GM23338 (cell line): ENCODE results near the gene ANKRD53. TPM values are rescaled to one million over a fixed set of nuclear protein-coding genes. Genes with fewer than 3 reads are reported as not detected.

Source experiments
- ATAC-seq: fragments of 200-7000 bp; cut with Tn5 transposase; 3 replicates; pipeline ENCODE4 v1.9.1; 2020
- DNase-seq: peaks from one replicate; pipeline ENCODE4 v3.0.0-alpha.2; 2015; ENCODE audit warnings: low spot score
- H2AFZ ChIP-seq: fragments of 200-600 bp; sonication (generic); 2 replicates; pipeline ENCODE4 v1.8.0; 2016; ENCODE audit warnings: antibody characterized with exemption, mild to moderate bottlenecking, moderate library complexity
- H3F3A ChIP-seq: fragments of 200-600 bp; sonication (generic); replicated peaks from 2 replicates; pipeline ENCODE4 v1.8.0; 2017; ENCODE audit warnings: antibody characterized with exemption, mixed run types, low read depth
- H3K27ac ChIP-seq: fragments of 200-600 bp; sonication (generic); 2 replicates; pipeline ENCODE4 v1.6.1; 2016; ENCODE audit warnings: low read depth
- H3K27me3 ChIP-seq: fragments of 200-600 bp; sonication (generic); 2 replicates; pipeline ENCODE4 v1.8.0; 2016; ENCODE audit warnings: mild to moderate bottlenecking, mixed run types, moderate library complexity; ENCODE audit not compliant: insufficient read depth
- H3K36me3 ChIP-seq: fragments of 200-600 bp; sonication (generic); 2 replicates; pipeline ENCODE4 v1.8.0; 2016; ENCODE audit warnings: mild to moderate bottlenecking; ENCODE audit not compliant: insufficient read depth
- H3K4me1 ChIP-seq: fragments of 200-600 bp; sonication (generic); 2 replicates; pipeline ENCODE4 v1.8.0; 2016; ENCODE audit warnings: mild to moderate bottlenecking, moderate library complexity; ENCODE audit not compliant: insufficient read depth
- H3K4me2 ChIP-seq: fragments of 200-600 bp; sonication (generic); 2 replicates; pipeline ENCODE4 v1.7.1; 2017; ENCODE audit warnings: mixed run types
- H3K4me3 ChIP-seq: fragments of 200-600 bp; sonication (generic); 2 replicates; pipeline ENCODE4 v1.6.1; 2016; ENCODE audit warnings: mixed run types
- H3K79me2 ChIP-seq: fragments of 200-600 bp; sonication (generic); replicated peaks from 2 replicates; pipeline ENCODE4 v1.8.0; 2017; ENCODE audit warnings: mild to moderate bottlenecking; ENCODE audit not compliant: insufficient read depth
- H3K9me2 ChIP-seq: fragments of 200-600 bp; sonication (generic); 2 replicates; pipeline ENCODE4 v1.8.0; 2017; ENCODE audit not compliant: insufficient read depth
- H4K20me1 ChIP-seq: fragments of 200-600 bp; sonication (generic); replicated peaks from 2 replicates; pipeline ENCODE4 v1.8.0; 2017; ENCODE audit warnings: mild to moderate bottlenecking; ENCODE audit not compliant: insufficient read depth
- H3K27ac Mint-ChIP-seq: 2 replicates; pipeline ENCODE4 v1.8.0; 2020; ENCODE audit warnings: inconsistent platforms, mild to moderate bottlenecking, moderate library complexity, mixed read lengths
- H3K27me3 Mint-ChIP-seq: 3 replicates; pipeline ENCODE4 v1.8.0; 2022; ENCODE audit warnings: low read depth, mild to moderate bottlenecking, moderate library complexity, mixed read lengths, inconsistent platforms; ENCODE audit not compliant: insufficient read depth, poor library complexity
- H3K36me3 Mint-ChIP-seq: 3 replicates; pipeline ENCODE4 v1.8.0; 2021; ENCODE audit warnings: low read depth, mild to moderate bottlenecking, inconsistent platforms, moderate library complexity, mixed read lengths
- H3K4me1 Mint-ChIP-seq: 3 replicates; pipeline ENCODE4 v1.8.0; 2020; ENCODE audit warnings: mild to moderate bottlenecking, inconsistent platforms, mixed read lengths
- H3K4me3 Mint-ChIP-seq: 3 replicates; pipeline ENCODE4 v1.8.0; 2021; ENCODE audit warnings: moderate library complexity, mild to moderate bottlenecking, inconsistent platforms, mixed read lengths
- H3K9me3 Mint-ChIP-seq: 3 replicates; pipeline ENCODE4 v1.8.0; 2020; ENCODE audit warnings: moderate library complexity, mild to moderate bottlenecking, inconsistent platforms, mixed read lengths
- CREB1 ChIP-seq: fragments of 250-450 bp; sonication (Bioruptor Pico); IDR thresholded peaks from 2 replicates; pipeline ENCODE4 v1.5.0; 2020; ENCODE audit warnings: low read depth, mild to moderate bottlenecking, moderate library complexity
- EZH2 ChIP-seq: fragments of 200-600 bp; sonication (generic); IDR thresholded peaks from one replicate; pipeline ENCODE4 v1.8.0; 2017; ENCODE audit warnings: antibody characterized with exemption, mild to moderate bottlenecking, low read depth; ENCODE audit not compliant: unreplicated experiment
- NANOG ChIP-seq: IDR thresholded peaks from 2 replicates; pipeline ENCODE4 v1.6.1; 2016; ENCODE audit warnings: antibody characterized with exemption, borderline replicate concordance
- STAT1 ChIP-seq: IDR thresholded peaks from one replicate; pipeline ENCODE4 v1.6.1; 2016; ENCODE audit warnings: antibody characterized with exemption; ENCODE audit not compliant: unreplicated experiment
- polyA plus RNA-seq: library from polyadenylated mRNA; unstranded; fragments of >200 nt; fragmentation: Nextera tagmentation; extraction: Ambion mirVana; gene quantifications from 2 replicates; pipeline ENCODE4 v1.2.1, GENCODE V29; 2016
- total RNA-seq: library from RNA; depleted of rRNA; stranded (reverse); fragments of >200 nt; shearing (Covaris generic); gene quantifications from 2 replicates; pipeline ENCODE4 v1.2.3, GENCODE V29; 2014
- TF ChIP-seq, protein P1 (sequence below), 2 experiments: fragments of 200-600 bp in 1 of 2; sonication (generic) in 1 of 2; conservative IDR thresholded peaks; 2 replicates each; pipeline versions ENCODE4 v1.5.1 to v1.6.1; 2016 to 2017; ENCODE audit warnings: antibody characterized with exemption in 2 of 2, low read depth in 2 of 2, mild to moderate bottlenecking in 2 of 2, moderate library complexity in 1 of 2
- TF ChIP-seq, protein P2 (sequence below): IDR thresholded peaks from one replicate; pipeline ENCODE4 v1.6.1; 2018; ENCODE audit warnings: antibody characterized with exemption; ENCODE audit not compliant: unreplicated experiment
- TF ChIP-seq, protein P3 (sequence below): IDR thresholded peaks from 2 replicates; pipeline ENCODE4 v1.6.1; 2016; ENCODE audit warnings: antibody characterized with exemption

ANKRD53 gene
- total and polyA plus RNA-seq, 2 experiments from 2014 or later = 0.32 to 0.73 TPM

DNA sequence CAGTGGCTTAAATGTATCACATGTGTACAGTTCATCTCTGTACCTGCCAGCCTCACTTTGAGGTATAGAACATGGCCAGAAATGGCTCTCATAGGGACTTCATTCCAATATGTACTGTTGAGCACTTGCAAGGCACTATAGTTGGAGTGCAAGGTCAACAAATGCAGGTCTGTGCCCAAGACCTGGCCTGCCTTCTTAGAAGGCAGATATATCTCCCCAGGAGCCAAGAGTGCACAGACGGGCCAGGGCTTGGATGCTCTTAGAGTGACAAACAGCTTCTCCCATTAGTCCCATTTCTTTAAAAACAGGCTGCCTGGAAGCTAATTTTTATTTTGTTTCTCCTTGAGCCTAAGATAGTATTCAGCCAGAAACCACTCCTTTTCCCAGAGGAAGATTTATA, 9.0 kb downstream of the ANKRD53 start:
- Histone ChIP-seq H3K4me2 (no peak overlapping the region), H3K4me3 (no peak overlapping the region), H3K79me2 (no peaks in the 10 kb centered on the region), H3F3A (no peaks in the 10 kb centered on the region), H4K20me1 (peaks cover 20% of the 10 kb centered on the region), H3K27me3 (no peaks in the 10 kb centered on the region), H2AFZ (no peak overlapping the region), H3K9me2 (no peaks in the 10 kb centered on the region), H3K4me1 (no peaks in the 10 kb centered on the region), H3K27ac (no peak overlapping the region), H3K36me3 (no peaks in the 10 kb centered on the region)
- Mint-ChIP-seq H3K27me3 (peaks cover 9% of the 10 kb centered on the region), H3K4me1 (peaks cover 5% of the 10 kb centered on the region), H3K27ac (no peak overlapping the region), H3K36me3 (peaks cover 24% of the 10 kb centered on the region), H3K9me3 (no peaks in the 10 kb centered on the region), H3K4me3 (no peak overlapping the region)
- no peak for ATAC-seq
- DNase-seq = no peak
- TF ChIP-seq CREB1 (CRISPR knock-in tag) (no peak), EZH2 (no peak), NANOG (no peak), STAT1 (no peak)
- TF ChIP-seq, protein P1, sequence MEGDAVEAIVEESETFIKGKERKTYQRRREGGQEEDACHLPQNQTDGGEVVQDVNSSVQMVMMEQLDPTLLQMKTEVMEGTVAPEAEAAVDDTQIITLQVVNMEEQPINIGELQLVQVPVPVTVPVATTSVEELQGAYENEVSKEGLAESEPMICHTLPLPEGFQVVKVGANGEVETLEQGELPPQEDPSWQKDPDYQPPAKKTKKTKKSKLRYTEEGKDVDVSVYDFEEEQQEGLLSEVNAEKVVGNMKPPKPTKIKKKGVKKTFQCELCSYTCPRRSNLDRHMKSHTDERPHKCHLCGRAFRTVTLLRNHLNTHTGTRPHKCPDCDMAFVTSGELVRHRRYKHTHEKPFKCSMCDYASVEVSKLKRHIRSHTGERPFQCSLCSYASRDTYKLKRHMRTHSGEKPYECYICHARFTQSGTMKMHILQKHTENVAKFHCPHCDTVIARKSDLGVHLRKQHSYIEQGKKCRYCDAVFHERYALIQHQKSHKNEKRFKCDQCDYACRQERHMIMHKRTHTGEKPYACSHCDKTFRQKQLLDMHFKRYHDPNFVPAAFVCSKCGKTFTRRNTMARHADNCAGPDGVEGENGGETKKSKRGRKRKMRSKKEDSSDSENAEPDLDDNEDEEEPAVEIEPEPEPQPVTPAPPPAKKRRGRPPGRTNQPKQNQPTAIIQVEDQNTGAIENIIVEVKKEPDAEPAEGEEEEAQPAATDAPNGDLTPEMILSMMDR (conservative IDR thresholded peaks at IDR 0.05; ENCODE audit: low read depth in 2 of 2) = no peak

DNA sequence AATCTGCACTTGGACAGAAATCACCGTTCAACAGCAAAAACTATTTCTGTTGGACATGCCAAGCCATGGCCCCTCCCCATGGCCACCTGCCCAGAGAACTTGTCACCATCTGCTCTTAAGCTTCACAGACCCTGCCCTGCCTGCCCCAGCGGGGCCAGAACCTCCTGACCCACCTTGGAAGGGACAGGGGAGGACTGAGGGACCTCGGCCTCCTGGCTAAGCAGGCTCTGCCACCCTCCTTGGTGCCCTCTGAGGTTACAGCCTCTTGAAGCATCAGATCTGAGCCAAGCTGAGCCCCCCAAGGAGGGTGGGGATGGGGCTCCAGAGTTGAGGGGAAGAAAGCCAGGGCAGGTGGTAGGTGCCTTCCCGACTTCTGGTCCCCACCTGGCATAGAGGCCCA, 9.7 kb downstream of the ANKRD53 start:
- Mint-ChIP-seq H3K27ac (no peak overlapping the region), H3K27me3 (peaks cover 8% of the 10 kb centered on the region), H3K4me3 (no peak overlapping the region), H3K36me3 (peaks cover 24% of the 10 kb centered on the region), H3K4me1 (peaks cover 7% of the 10 kb centered on the region), H3K9me3 (no peaks in the 10 kb centered on the region)
- H3K4me3 ChIP-seq = no peak overlapping the region
- no peaks in the 10 kb centered on the region for H3K36me3 ChIP-seq
- DNase-seq (no peak), ATAC-seq (no peak)
- peaks cover 20% of the 10 kb centered on the region for H4K20me1 ChIP-seq
- H3K27ac ChIP-seq = no peak overlapping the region
- no peak overlapping the region for H3K4me2 ChIP-seq
- H3K27me3 ChIP-seq = no peaks in the 10 kb centered on the region
- no peaks in the 10 kb centered on the region for H3F3A ChIP-seq
- H3K4me1 ChIP-seq = no peaks in the 10 kb centered on the region
- no peaks in the 10 kb centered on the region for H3K9me2 ChIP-seq
- H2AFZ ChIP-seq = no peak overlapping the region
- H3K79me2 ChIP-seq = peaks cover 5% of the 10 kb centered on the region
- TF ChIP-seq, protein P2, sequence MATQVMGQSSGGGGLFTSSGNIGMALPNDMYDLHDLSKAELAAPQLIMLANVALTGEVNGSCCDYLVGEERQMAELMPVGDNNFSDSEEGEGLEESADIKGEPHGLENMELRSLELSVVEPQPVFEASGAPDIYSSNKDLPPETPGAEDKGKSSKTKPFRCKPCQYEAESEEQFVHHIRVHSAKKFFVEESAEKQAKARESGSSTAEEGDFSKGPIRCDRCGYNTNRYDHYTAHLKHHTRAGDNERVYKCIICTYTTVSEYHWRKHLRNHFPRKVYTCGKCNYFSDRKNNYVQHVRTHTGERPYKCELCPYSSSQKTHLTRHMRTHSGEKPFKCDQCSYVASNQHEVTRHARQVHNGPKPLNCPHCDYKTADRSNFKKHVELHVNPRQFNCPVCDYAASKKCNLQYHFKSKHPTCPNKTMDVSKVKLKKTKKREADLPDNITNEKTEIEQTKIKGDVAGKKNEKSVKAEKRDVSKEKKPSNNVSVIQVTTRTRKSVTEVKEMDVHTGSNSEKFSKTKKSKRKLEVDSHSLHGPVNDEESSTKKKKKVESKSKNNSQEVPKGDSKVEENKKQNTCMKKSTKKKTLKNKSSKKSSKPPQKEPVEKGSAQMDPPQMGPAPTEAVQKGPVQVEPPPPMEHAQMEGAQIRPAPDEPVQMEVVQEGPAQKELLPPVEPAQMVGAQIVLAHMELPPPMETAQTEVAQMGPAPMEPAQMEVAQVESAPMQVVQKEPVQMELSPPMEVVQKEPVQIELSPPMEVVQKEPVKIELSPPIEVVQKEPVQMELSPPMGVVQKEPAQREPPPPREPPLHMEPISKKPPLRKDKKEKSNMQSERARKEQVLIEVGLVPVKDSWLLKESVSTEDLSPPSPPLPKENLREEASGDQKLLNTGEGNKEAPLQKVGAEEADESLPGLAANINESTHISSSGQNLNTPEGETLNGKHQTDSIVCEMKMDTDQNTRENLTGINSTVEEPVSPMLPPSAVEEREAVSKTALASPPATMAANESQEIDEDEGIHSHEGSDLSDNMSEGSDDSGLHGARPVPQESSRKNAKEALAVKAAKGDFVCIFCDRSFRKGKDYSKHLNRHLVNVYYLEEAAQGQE = no peak
- TF ChIP-seq, protein P3, sequence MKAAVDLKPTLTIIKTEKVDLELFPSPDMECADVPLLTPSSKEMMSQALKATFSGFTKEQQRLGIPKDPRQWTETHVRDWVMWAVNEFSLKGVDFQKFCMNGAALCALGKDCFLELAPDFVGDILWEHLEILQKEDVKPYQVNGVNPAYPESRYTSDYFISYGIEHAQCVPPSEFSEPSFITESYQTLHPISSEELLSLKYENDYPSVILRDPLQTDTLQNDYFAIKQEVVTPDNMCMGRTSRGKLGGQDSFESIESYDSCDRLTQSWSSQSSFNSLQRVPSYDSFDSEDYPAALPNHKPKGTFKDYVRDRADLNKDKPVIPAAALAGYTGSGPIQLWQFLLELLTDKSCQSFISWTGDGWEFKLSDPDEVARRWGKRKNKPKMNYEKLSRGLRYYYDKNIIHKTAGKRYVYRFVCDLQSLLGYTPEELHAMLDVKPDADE = no peak
- TF ChIP-seq, protein P1 (conservative IDR thresholded peaks at IDR 0.05; ENCODE audit: low read depth in 2 of 2) = no peak
